GM19193 (cell line): Measurements from ENCODE around the gene NYNRIN.

Source experiments
- POLR2A ChIP-seq: IDR thresholded peaks from 4 replicates; pipeline ENCODE4 v1.6.1; 2011; ENCODE audit not compliant: insufficient read depth, insufficient read length; ENCODE audit errors: extremely low read depth

Gene NYNRIN

GRCh38 chr14:24463017-24463883, 64.4 kb downstream of the NYNRIN start:
- TF ChIP-seq POLR2A, result no peak

DNA sequence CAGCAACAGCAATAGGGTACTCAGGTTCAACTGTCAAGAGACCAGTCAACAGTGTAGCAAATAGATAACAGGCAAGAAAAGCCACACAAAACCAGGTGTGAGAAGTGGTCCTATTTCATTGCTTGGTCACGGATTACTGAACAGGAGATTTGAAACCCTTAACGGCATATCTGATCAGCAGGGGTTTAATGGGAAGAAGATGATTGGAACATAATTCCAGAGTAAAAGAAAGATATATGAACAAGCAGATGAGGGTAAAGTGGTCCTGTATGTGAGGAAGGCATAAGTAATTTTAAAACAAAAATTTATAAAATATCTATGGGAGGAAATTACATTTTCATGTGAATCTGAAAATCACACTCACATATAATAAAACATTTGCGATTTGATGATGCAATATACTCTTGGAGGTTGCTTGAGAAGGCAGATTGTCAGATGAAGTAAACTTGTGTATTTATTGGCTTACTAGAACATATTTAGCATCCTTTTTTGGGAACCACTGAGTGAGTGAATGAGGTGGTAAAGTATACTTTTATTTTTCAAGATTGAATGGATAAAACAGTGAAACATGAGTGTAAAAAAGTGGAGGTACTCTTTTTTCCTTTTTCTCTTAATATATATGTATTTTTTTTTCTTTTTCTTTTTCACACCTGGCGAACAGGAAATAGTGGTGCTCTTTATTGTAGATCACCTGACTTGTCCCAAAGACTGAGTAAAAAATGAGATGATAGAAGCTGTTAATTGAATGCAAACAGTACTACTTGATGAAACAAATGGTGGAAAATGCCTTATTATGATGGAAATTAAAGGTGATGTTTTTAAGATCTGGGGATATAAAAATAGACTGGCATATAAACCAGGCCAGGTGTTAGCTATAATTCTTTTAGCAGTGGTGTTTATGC, 65.3 kb downstream of the NYNRIN start:
- TF ChIP-seq POLR2A, result no peak

GRCh38 chr14:24465368-24465767, 66.6 kb downstream of the NYNRIN start:
- TF ChIP-seq POLR2A, result no peak

DNA sequence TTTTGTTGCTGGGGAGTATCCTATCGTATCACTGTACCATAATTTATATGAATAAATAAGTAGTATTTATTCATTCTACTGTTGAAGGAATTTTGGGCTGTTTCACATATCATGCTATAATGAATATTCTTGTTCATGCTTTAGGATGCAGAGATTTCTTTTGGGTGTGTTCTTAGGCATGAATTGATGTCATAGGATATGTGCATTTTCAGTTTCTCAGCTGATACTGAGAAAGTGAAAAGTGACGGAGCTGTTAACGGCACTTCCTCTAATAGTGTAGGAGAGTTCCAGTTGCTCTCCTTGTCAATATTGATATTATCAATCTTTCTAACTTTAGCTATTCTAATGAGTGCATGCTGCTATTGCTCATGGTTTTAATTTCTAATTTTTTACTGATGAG, 67.0 kb downstream of the NYNRIN start:
- no peak for TF ChIP-seq POLR2A
